Activated CD8-positive, alpha-beta memory T cell treated with anti-CD3 and anti-CD28 coated beads for 48 hours (primary cell): Measurements from ENCODE around the gene CUBN.

Experiments used
- DNase-seq, 3 experiments: peaks; one replicate each; pipeline ENCODE4 v3.0.0-alpha.2; 2020; ENCODE audit warnings: low read depth in 2 of 3, low spot score in 2 of 3

CUBN gene

DNA sequence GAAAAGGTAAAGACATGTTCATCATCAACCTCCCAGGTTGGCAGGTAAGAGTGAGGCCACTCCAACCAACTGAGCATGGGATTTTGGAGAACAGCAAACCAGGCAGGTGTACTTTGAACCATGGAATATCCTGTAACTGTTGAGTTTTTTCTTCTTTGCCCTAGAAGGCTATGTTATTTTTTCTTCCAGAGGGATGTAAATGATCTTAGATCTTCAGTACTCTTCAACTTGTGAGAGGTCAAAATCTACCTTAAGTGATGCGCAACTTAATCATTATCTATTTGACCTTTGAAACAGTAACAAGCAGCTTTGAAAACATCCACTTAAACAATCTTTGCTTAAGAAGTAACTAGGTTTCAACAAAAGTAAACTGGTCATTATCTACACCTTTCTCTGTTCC, at the start of gene CUBN:
TSS of gene CUBN (minus strand) at position 71 of the 400 bp plus-strand sequence. CDS start at position 25, 46 bp downstream.
- no peak for DNase-seq

DNA sequence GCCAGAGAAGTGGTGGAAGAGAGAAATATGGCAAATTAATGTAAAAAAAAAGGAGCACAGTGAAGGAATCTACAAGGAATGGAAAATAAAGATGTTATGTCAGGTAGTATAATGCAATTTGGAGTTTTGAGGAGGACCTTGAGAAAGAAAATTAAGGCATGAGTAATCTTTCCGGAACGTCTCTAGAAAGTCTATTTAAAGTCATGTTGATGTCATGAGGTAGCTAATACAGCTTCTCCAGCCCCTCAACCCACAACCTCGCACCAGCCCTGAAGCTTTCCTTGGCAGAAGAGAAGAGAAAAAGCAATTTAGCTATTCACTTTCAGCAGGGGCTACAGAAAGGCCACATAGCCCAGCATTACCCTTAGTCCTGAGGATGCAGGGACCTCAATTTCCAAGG, 49.4 kb upstream of the CUBN start:
- no peak for DNase-seq

GRCh38 chr10:17178006-17178405, 48.4 kb upstream of the CUBN start:
- DNase-seq: no peak

DNA sequence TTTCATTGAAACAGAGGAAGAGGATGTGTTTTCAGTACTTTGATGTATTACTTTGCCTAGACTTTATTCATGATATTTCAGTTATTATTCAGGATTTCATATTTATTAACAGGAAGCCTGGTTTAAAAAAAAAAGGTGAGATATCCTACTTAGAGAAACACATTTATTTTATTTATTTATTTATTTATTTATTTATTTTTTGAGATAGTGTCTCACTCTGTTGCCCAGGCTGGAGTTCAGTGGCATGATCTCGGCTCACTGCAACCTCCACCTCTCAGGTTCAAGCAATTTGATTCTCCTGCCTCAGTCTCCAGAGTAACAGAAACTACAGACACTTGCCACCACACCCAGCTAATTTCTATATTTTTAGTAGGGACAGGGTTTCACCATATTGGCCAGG, 47.4 kb upstream of the CUBN start:
- no peak for DNase-seq

DNA sequence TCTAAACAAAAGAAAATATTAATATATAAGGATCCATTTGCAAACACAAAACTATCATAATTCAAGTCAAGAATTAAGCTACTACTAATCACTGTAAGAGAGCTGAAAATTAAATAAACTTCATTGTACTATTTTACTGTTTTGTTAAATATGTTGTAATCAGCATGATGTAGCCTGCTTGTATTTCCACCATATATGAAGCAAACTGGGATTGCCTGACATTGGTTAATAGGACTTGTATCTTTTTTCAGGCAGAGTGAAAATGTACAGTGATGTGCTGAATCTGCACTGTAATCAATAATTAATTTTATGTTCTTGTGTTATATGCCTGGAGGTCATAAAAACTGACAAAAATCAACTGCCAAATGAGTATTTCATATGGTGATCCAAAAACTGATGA, 46.5 kb upstream of the CUBN start:
- DNase-seq: no peak

- DNase-seq: no peak
Measured at GRCh38 chr10:17175551-17175950, 45.9 kb upstream of the CUBN start.

GRCh38 chr10:17174626-17175025, 45.0 kb upstream of the CUBN start:
- no peak for DNase-seq

DNA sequence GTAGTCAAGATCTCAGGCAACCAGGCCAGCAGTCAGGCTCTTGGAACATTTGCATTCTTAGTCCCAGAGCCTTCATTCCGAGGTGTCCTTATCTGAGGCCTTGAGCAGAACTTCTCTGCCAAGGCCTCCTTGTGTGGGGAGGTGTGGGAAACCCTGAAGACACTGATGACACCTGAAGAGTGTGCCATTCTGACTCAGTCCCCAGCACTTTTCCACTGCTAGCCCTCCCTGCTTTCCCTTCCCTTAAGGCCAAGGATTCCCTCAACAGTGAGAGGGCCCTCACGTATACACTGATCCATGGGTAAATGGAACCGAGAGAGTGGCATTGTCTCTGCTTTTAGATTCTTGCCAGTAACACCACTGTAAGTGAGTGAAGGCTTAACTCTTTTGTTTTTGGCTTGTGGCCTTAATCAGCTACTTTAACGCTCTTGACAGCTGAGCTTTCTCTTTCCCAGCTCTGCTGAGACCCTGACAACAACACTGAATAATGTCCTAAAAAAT, 41.6 kb upstream of the CUBN start:
- DNase-seq: no peak

DNA sequence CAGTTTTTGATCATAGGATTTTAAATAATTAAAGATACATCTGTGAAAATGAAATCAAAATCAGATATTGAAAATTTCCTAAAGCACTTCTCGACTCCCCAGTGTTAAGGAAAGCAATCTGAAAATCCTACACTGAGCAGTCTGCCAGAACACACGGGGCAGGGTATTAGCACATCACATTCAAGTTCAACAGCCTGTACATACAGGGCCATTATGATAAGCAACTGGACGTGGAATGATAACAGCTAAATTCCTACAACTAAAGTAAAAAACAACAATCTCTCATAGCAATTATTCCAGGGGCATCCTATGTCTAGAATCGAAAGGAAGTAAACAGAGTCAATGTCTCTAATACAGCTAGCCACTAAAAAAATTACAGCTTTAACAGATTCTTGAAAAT, 40.2 kb upstream of the CUBN start:
- DNase-seq: no peak

DNA sequence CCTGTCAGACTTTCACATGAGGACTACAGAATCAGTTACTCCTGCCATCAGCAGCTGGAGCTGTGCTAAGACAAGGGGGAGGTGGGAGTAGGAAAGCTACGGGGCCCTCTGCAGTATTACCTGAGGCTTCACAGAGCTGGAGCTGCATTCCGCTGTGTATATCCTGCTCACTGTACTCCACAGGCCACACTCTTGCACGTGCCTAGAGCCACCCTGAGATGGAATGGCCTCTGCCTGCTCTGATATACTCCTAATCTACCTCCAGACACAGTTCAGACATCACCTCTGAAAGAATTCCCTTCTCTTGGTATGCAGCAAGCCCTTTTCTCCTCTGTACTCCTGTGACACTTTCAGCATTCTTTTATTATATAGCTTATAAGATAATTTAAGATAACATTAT, 37.1 kb upstream of the CUBN start:
- no peak for DNase-seq

DNA sequence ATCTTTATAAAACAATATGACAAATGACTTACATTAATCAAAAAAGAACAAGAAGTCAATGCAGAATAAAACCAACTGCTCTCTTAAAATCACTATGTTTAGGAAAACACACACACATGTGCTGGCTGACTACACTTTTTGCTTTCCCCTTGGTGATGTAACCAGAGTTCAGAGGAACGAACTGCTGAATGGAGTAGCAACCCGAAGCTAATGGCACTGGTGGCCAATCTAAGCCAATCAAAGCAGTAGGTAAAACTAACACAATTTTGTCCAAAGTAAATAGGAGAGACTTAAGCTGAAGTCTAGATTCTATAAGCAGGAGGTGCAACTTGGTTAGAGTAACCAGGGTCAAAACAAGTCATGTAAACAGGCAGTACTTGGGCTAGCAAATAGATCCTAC, 33.2 kb upstream of the CUBN start:
- DNase-seq: no peak

GRCh38 chr10:17161775-17162174, 32.2 kb upstream of the CUBN start:
- DNase-seq: no peak

GRCh38 chr10:17157024-17157423, 27.4 kb upstream of the CUBN start:
- DNase-seq: no peak

- DNase-seq: no peak
Measured at GRCh38 chr10:17155826-17156225, 26.2 kb upstream of the CUBN start.

DNA sequence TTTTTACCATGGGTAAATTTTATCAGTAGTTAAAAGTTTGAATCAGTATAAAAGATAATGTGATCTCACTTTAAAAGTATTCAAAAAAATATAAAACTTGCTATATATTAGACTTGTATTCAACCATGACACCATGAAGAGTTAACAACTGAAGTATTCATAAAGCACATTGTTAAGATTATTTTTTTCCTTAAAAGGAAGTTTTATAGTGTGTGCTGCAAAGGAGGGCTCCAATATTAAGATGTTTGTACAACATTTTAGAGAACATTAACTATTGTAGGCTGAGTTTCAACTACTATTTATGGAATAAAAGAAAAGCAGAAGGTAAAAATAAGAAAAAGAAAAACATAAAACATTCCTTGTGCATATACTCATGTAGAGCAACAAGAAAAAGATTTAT, 24.5 kb upstream of the CUBN start:
- DNase-seq: no peak

DNA sequence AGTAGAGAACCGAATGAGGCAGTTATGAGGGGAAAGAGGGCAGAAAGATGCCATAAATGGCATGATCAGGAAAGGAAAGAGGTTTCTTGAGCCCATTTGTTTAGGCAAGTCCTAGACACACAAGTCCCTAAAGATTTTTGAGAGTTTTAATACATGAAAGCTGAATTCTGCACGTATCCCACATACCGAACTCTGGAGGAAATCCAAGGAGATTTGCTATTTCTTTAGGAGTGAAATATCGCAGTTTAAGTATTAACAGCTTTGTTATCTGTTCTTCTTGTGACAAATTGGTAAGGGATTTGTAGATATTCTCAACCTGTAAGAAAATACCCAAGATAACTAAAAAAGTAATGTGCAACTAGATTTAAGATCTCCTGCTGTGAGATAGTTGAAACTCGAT, 23.7 kb upstream of the CUBN start:
- DNase-seq: no peak

DNA sequence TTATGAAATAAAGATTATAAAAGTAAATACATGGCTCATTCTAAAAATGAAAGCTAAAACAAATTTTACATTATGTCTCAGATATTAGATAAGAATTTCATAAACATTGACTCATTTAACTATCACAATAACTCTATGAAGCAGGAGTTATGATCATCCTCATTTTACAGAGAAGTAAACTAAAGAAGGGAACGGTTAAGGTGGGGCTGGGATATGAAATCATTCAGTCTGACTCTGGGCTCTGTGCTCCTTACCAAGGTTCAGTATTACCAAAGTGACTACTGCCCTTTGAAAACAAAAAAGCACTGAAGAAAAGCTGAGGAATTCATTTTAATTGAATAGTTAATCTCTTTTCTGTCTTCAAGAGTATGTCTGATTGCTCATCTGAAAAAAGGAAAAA, 22.1 kb upstream of the CUBN start:
- DNase-seq: no peak

DNA sequence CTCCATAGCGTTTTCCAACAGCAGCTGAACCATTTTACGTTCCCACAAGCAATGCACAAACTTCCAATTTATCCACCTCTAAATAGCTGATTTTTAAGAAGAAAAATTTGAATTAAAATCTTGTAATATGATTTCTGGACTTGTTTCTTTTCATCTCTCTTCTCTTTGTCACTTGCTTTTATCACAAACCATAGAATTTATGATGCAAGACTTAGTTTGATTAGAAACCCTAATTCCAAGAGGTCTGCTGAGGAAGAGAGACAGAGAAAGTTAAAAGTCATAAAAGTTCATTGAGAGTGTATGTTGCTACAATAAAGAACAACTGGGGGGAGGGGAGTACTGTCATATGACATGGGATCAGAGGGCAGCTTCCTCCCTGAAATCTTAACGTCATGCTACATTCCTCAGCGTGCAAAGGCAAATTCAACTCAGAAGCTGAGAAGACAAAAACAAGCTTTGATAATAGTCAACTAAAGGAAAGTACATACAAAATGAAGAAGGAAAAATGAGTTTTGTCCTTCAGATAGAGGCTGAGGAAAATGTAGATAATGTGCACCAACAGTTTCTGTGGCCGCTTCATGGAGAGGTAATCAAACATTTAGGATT, 18.4 kb upstream of the CUBN start:
- no peak for DNase-seq

GRCh38 chr10:17146892-17147291, 17.3 kb upstream of the CUBN start:
- no peak for DNase-seq

- no peak for DNase-seq
Measured at GRCh38 chr10:17145239-17145638, 15.6 kb upstream of the CUBN start.

DNA sequence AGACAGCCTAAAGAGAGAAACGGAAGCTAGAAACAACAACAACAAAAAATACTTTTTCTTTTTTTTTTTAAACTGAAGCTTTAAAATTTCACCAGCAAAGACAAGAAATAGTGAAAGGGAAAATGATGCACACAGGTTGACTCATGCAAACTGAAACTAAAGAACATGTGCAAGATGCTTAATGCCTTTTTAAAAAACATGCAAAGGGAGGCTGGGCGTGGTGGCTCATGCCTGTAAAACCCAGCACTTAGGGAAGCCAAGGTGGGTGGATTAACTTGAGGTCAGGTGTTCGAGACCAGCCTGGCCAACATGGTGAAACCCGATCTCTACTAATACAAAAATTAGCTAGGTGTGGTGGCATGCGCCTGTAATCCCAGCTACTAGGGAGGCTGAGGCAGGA, 15.1 kb upstream of the CUBN start:
- peak; percentile 4 to 17 (median 10) for DNase-seq

DNA sequence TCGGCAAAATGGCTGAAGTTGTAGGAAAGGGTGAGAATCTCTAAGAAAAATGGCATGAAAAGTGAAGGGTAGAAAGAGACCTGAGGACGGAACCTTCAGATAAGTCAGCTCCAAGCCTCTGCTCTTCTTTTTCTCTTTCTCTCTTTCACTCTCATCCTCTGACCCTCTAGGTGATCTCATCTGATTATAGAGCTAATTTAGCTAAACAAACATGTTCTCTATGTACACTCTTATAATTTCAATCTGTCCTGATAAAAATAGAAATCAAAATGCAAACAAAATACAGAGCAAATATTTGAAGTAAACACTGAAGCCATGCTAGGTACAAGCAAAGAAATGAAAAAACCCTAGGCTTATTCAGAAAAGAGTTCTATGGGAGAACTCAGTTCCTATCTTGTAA, 14.4 kb upstream of the CUBN start:
- no peak for DNase-seq

DNA sequence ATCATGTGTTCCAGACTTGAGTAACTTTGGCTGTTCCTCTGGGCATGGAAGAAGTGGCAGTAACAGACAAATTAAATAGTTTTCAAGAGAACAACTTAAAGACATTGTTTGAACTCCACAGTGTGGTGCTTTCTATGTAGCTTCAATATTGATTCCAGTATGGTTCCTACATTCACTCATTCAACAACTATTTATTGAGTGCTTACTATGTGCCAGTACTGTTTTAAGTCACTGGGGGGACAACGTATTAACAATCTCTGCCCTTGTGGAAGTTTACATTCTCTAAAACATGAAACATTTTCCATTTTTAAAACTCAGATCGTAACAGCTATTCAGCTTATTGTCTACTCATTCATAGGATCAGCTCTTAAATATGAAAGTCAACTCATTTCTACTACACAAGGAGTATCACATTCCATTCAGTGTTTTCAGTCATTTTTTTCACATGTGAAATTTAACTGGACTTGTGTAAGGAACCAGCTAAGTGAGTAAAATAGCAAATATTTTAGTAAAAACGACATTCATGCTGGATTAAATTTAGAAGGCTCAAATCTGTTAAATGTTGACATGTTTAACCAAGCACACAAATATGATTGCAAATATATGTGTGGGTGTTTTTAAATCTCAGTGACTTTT, 13.6 kb upstream of the CUBN start:
- DNase-seq: no peak
